GM18505 (cell line): ENCODE measurements around the gene PCED1B.

Experiments used
- ATAC-seq: cut with Tn5 transposase; IDR thresholded peaks from one replicate; pipeline ENCODE4 v1.9.1; 2021; ENCODE audit not compliant: unreplicated experiment
- POLR2A ChIP-seq: IDR thresholded peaks from 4 replicates; pipeline ENCODE4 v1.6.1; 2011; ENCODE audit warnings: borderline replicate concordance; ENCODE audit not compliant: insufficient read depth, insufficient read length; ENCODE audit errors: extremely low read depth

PCED1B gene

DNA sequence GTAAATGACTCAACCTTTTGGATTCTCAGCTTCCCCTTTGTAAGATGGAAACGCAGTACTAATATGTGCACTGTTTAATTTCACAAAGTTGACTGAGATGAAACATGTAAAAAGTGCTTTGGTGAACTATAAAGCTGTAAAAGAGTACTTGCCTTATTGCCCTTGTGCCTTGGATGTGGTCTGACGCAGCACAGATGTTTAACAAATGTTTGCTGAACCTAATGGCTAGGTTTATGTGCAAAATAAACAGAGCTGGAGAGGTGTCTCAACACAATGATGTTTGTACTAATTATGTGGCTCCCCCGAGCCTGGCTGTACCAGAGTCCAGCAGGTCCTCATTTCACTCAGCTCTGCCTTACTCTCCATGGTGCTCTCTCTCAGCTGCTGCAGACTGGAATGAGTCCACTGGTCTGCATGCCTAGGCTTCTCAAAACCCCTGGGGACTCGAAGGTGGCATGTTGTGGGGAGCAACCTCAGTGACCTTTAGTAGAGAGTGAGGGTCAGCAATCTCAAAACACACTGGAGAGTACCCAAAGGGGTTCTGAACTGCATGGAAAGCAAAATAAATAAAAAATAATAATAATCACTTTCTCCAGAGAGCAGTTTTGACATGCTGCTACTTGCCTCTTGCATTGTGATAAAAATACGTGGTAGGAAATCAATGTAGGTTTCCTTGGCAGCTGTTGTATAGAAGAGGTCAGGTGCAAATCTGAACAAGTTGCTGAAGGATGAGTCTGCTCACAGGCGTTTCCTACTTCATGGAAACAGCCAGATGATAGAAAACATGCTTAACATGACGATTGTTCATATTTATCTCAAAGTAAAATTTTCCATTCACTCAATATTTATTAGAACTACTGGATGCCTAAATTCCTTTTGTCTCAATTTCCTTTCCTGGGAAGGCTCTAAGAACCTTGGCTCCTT, 8.9 kb downstream of the PCED1B start:
- ATAC-seq: no peak
- TF ChIP-seq POLR2A: no peak

- ATAC-seq: no peak
- no peak for TF ChIP-seq POLR2A
Observed at GRCh38 chr12:47091009-47091408, 11.6 kb downstream of the PCED1B start.

- no peak for ATAC-seq
- no peak for TF ChIP-seq POLR2A
Observed at GRCh38 chr12:47094804-47095203, 15.4 kb downstream of the PCED1B start.

- ATAC-seq: no peak
Observed at GRCh38 chr12:47095446-47096236, 16.2 kb downstream of the PCED1B start.

GRCh38 chr12:47097276-47097896, 18.0 kb downstream of the PCED1B start:
- no peak for TF ChIP-seq POLR2A
- no peak for ATAC-seq

More at GRCh38 chr12:47095446-47096236, 16.2 kb downstream of the PCED1B start:
- no peak for TF ChIP-seq POLR2A

DNA sequence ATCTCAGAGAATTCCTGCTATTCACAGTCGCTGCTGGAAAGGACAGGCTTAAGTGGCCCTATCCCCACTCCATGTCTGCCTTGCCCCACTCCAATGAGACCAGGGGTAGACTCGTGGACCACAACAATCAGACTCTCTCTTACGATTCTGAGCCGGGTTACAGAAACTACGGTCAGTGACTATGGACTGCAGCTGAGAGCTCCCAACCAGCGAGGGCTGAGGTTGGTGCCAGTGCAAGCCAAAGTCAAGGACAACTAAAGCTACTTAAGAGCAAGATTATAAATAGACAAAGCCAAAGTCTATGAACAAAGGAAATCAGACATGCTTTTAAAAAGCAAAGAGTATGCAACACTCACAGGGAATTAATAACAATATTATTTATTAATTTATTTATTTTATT, 18.7 kb downstream of the PCED1B start:
- ATAC-seq: no peak
- TF ChIP-seq POLR2A: no peak

DNA sequence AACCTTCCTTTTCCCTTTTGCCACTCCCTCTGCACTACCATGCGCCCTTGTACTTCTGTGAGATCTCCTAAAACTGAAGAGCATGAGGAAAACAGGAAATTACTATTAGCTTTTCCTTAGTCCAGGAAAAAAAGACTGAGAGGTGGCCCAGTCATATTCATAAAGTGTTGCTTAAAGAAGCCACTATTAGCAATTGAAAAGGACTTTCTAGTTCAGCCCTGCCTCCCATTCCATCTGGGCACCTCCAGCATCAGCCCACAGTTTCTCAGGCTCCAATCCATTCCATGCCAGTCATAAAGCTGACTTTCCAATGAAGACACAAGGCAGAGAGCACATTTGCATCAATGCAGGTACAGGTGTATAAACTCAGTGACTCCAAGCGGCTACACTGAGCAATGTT, 20.2 kb downstream of the PCED1B start:
- no peak for TF ChIP-seq POLR2A
- ATAC-seq: no peak

DNA sequence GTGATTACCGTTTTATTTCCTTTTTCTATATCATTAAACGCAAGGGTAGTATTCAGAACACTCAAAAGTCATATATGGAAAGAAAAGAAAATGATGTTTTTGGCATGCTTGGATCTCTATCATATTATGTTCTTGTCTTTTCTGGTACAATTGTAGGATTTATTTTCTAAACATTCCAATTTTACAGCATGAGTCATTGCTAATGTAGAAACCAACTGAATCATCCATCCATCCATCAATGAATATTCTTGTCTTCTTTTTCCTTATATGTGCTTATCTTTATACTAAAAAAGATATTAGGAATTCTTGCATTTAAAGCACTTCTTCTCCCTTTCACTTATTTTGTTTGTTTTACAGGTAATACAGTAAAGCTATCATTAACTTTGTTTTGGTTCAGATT, 20.7 kb downstream of the PCED1B start:
- no peak for TF ChIP-seq POLR2A
- no peak for ATAC-seq

GRCh38 chr12:47102406-47102805, 23.0 kb downstream of the PCED1B start:
- ATAC-seq: no peak
- no peak for TF ChIP-seq POLR2A

- no peak for ATAC-seq
- TF ChIP-seq POLR2A: no peak
Observed at GRCh38 chr12:47102845-47103651, 23.6 kb downstream of the PCED1B start.

GRCh38 chr12:47105914-47106674, 26.7 kb downstream of the PCED1B start:
- no peak for TF ChIP-seq POLR2A
- no peak for ATAC-seq

DNA sequence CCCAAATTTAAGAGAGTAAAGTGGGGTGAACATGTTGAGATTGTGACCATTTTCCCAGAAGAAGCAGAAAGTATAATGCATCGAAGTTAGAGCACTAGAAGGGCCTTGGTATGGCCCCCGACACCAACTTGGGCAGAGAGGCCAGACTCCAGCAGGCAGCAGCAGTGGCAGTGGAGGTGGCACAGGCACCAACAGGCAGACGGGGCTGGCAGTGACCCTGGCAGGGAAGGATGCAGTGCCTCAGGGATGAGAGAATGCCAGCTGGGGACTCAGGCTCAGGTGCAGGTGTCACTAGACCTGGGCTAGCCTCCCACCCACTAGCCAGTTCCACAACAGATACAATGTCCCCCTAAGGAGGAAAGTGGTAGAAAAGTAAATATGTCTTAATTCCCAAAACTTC, 28.0 kb downstream of the PCED1B start:
- no peak for ATAC-seq
- TF ChIP-seq POLR2A: no peak

GRCh38 chr12:47107926-47108325, 28.5 kb downstream of the PCED1B start:
- no peak for TF ChIP-seq POLR2A
- ATAC-seq: no peak

- no peak for TF ChIP-seq POLR2A
- ATAC-seq: no peak
Observed at GRCh38 chr12:47110011-47110541, 30.7 kb downstream of the PCED1B start.
